Testis (tissue), 2 donors: ENCODE measurements around the gene CELF6.

Source experiments
- CTCF ChIP-seq, 3 experiments: fragments of 450-650 bp in 2 of 3; fragments of 200-600 bp in 1 of 3; sonication (generic) in 1 of 3; IDR thresholded peaks; one replicate each; pipeline ENCODE4 v1.5.1; 2016 to 2019; ENCODE audit warnings: antibody characterized with exemption in 3 of 3, mild to moderate bottlenecking in 2 of 3, moderate library complexity in 1 of 3
- POLR2A ChIP-seq: fragments of 450-650 bp; IDR thresholded peaks from one replicate; pipeline ENCODE4 v1.6.1; 2017; ENCODE audit warnings: antibody characterized with exemption, mild to moderate bottlenecking, moderate library complexity

- no peak for TF ChIP-seq CTCF (IDR thresholded peaks at IDR 0.05)
- no peak for TF ChIP-seq POLR2A
Measured at GRCh38 chr15:72338148-72338547, 18.2 kb upstream of the CELF6 start.
